Breast epithelium (tissue), 4 donors: ENCODE results near the gene MYOZ2. TPM values are rescaled to one million over a fixed set of nuclear protein-coding genes. Genes with fewer than 3 reads are reported as not detected.

Source experiments
- DNase-seq, 2 donors: peaks; one replicate each; pipeline ENCODE4 v3.0.0-alpha.2; 2019; ENCODE audit warnings: low spot score in 2 of 2
- H3K27ac ChIP-seq, 2 donors: fragments of 200-600 bp; sonication (generic) in 1 of 2; one replicate each; pipeline ENCODE4 v1.5.1; 2016 to 2019; ENCODE audit warnings: mild to moderate bottlenecking in 1 of 2
- H3K27me3 ChIP-seq, 2 donors: fragments of 200-600 bp; sonication (generic) in 1 of 2; one replicate each; pipeline versions ENCODE4 v1.5.1 to v1.6.0; 2017 to 2019; ENCODE audit warnings: control low read depth in 1 of 2, mild to moderate bottlenecking in 1 of 2
- H3K36me3 ChIP-seq: fragments of 200-600 bp; one replicate; pipeline ENCODE4 v1.5.1; 2019
- H3K4me1 ChIP-seq, 2 donors: fragments of 200-600 bp; sonication (generic); one replicate each; pipeline ENCODE4 v1.5.1; 2016 to 2019; ENCODE audit warnings: control low read depth in 1 of 2
- H3K4me3 ChIP-seq, 3 donors: fragments of 200-600 bp; sonication (generic); 1 replicate in 2 of 3; 2 replicates in 1 of 3; pipeline ENCODE4 v1.5.1; 2016 to 2019; ENCODE audit warnings: mild to moderate bottlenecking in 3 of 3, moderate library complexity in 2 of 3
- H3K9me3 ChIP-seq, 2 donors: fragments of 200-600 bp; sonication (generic) in 1 of 2; one replicate each; pipeline ENCODE4 v1.5.1; 2016 to 2019; ENCODE audit warnings: control low read depth in 1 of 2
- POLR2A ChIP-seq: fragments of 450-650 bp; IDR thresholded peaks from one replicate; pipeline ENCODE4 v1.6.1; 2016; ENCODE audit warnings: antibody characterized with exemption, mild to moderate bottlenecking, moderate library complexity
- POLR2AphosphoS5 ChIP-seq, 3 donors: sonication (generic); formaldehyde crosslinking; IDR thresholded peaks; one replicate each; pipeline ENCODE4 v1.6.1; 2017; ENCODE audit warnings: antibody characterized with exemption in 3 of 3
- intact Hi-C: fragments of 100-400 bp; cut with DNase I; formaldehyde crosslinking; loops from one replicate; pipeline ENCODE4 v1.15.1; 2023; ENCODE audit warnings: low total_unique reads
- total RNA-seq, 3 donors: library from RNA; depleted of rRNA; stranded (reverse); fragments of >200 nt; gene quantifications; one replicate each; pipeline ENCODE4 v1.1.0, GENCODE V29; 2016
- TF ChIP-seq, protein P1 (sequence below), 3 donors: fragments of 450-650 bp; IDR thresholded peaks; one replicate each; pipeline ENCODE4 v1.5.1; 2016 to 2017; ENCODE audit warnings: antibody characterized with exemption in 3 of 3, mild to moderate bottlenecking in 3 of 3, moderate library complexity in 3 of 3

The MYOZ2 gene
- total RNA-seq, 3 donors from 2014 or later = 0.15 to 0.48 (median 0.33) TPM

GRCh38 chr4:119191505-119191904 is 55.9 kb downstream of the MYOZ2 start:
- no peak for DNase-seq
- Histone ChIP-seq H3K4me3 (no peak overlapping the region), H3K36me3 (no peaks in the 10 kb centered on the region), H3K27me3 (no peaks in the 10 kb centered on the region), H3K9me3 (no peaks in the 10 kb centered on the region), H3K4me1 (no peaks in the 10 kb centered on the region), H3K27ac (no peak overlapping the region)
- TF ChIP-seq POLR2AphosphoS5 (IDR thresholded peaks at IDR 0.05) (no peak), POLR2A (no peak)
- TF ChIP-seq, protein P1, sequence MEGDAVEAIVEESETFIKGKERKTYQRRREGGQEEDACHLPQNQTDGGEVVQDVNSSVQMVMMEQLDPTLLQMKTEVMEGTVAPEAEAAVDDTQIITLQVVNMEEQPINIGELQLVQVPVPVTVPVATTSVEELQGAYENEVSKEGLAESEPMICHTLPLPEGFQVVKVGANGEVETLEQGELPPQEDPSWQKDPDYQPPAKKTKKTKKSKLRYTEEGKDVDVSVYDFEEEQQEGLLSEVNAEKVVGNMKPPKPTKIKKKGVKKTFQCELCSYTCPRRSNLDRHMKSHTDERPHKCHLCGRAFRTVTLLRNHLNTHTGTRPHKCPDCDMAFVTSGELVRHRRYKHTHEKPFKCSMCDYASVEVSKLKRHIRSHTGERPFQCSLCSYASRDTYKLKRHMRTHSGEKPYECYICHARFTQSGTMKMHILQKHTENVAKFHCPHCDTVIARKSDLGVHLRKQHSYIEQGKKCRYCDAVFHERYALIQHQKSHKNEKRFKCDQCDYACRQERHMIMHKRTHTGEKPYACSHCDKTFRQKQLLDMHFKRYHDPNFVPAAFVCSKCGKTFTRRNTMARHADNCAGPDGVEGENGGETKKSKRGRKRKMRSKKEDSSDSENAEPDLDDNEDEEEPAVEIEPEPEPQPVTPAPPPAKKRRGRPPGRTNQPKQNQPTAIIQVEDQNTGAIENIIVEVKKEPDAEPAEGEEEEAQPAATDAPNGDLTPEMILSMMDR (IDR thresholded peaks at IDR 0.05) = no peak
- intact Hi-C loops = no loop called here

DNA sequence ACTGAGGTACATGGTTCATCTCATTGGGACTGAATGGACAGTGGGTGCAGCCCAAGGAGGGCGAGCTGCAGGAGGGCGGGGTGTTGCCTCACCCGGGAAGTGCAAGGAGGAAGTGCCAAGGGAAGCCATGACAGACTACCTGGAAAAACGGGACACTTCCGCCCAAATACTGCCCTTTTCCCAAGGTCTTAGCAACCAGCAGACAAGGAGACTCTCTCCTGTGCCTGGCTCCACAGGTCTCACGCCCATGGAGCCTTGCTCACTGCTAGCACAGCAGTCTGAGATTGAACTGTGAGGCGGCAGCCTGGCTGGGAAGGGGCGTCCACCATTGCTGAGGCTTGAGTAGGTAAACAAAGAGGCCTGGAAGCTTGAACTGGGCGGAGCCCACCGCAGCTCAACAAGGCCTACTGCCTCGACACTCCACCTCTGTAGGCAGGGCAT is 62.2 kb downstream of the MYOZ2 start:
- Histone ChIP-seq H3K27me3 (no peaks in the 10 kb centered on the region), H3K4me3 (no peak overlapping the region), H3K27ac (no peak overlapping the region), H3K4me1 (no peaks in the 10 kb centered on the region), H3K9me3 (no peaks in the 10 kb centered on the region), H3K36me3 (no peaks in the 10 kb centered on the region)
- intact Hi-C loops = no loop called here
- TF ChIP-seq, protein P1 (IDR thresholded peaks at IDR 0.05) = no peak
- TF ChIP-seq POLR2AphosphoS5 (IDR thresholded peaks at IDR 0.05) (no peak), POLR2A (no peak)
- no peak for DNase-seq

DNA sequence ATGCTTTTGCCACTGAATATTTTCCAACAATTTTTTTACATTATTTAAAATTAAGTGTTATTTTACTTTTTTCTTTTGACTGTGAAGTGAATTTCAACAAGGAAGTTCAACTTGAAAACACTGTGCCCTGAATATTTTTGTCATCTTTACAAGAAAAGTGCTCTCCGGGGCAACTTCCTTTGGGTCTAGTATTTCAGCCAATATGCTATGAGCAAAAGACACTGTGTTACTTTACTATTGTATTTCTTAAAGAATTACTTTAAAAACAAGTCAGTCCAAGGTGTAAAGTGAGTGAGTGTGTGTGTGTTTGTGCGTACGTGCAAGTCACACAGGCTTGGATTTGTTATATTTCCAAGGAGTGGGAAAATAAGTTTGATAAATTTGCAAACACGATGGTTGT is 69.3 kb downstream of the MYOZ2 start:
- no peak for DNase-seq
- no peaks in the 10 kb centered on the region for H3K9me3 ChIP-seq
- peak overlapping the region; percentile 20 to 29 for H3K27ac ChIP-seq
- TF ChIP-seq POLR2A = no peak
- no peak for TF ChIP-seq POLR2AphosphoS5 (IDR thresholded peaks at IDR 0.05)
- TF ChIP-seq, protein P1 (IDR thresholded peaks at IDR 0.05) = no peak
- H3K27me3 ChIP-seq = no peaks in the 10 kb centered on the region
- no peaks in the 10 kb centered on the region for H3K4me1 ChIP-seq
- no peak overlapping the region for H3K4me3 ChIP-seq
- H3K36me3 ChIP-seq = no peaks in the 10 kb centered on the region
- intact Hi-C loops = no loop called here

GRCh38 chr4:119205690-119206089 is 70.1 kb downstream of the MYOZ2 start:
- Histone ChIP-seq H3K27ac (no peak overlapping the region), H3K4me1 (no peaks in the 10 kb centered on the region), H3K9me3 (no peaks in the 10 kb centered on the region), H3K27me3 (no peaks in the 10 kb centered on the region), H3K4me3 (no peak overlapping the region), H3K36me3 (no peaks in the 10 kb centered on the region)
- TF ChIP-seq, protein P1 (IDR thresholded peaks at IDR 0.05) = no peak
- TF ChIP-seq POLR2AphosphoS5 (IDR thresholded peaks at IDR 0.05) = no peak
- TF ChIP-seq POLR2A = no peak
- DNase-seq = no peak
- intact Hi-C loops = no loop called here

DNA sequence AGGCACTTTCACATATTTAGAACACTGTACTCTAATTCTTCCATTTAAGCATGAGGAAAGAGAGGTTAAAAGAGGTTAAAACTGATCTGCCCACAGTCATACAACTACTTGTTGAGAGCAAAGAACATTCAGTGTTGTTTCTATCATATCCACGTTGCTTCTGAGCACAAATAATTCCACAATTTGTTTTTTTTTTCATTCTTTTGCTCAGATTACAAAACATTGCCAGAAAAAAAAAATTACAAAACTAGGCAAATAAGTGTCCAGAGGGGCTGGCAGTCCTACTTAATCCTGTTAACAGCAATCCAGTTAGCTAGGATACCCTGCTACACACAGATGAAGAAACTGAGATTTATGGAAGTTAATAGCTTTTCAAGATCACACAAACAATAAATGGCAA is 70.5 kb downstream of the MYOZ2 start:
- TF ChIP-seq POLR2A (no peak), POLR2AphosphoS5 (IDR thresholded peaks at IDR 0.05) (peak in 1 of 3 donors; percentile 52)
- TF ChIP-seq, protein P1 (IDR thresholded peaks at IDR 0.05) = no peak
- DNase-seq = no peak
- Histone ChIP-seq H3K9me3 (no peaks in the 10 kb centered on the region), H3K4me1 (no peaks in the 10 kb centered on the region), H3K27ac (no peak overlapping the region), H3K4me3 (no peak overlapping the region), H3K36me3 (no peaks in the 10 kb centered on the region), H3K27me3 (no peaks in the 10 kb centered on the region)
- intact Hi-C loops = no loop called here
